ENCODE data around the gene SERGEF. TPM values are rescaled to one million over a fixed set of nuclear protein-coding genes. Genes with fewer than 3 reads are reported as not detected.
A peak's percentile ranks its signal among the peaks of the same experiment; 100 is the strongest.

SERGEF gene
- total and polyA plus RNA-seq, 12 donors, result 14.8 to 105 (median 19.9) TPM

- ATAC-seq, result no peak
- WGBS, 2 donors, result 17 to 18% methylated on average over 11 of the region's 11 CpGs
- H3K9me3 ChIP-seq, result peaks cover 0 to 5% (median 0%) of the 10 kb centered on the region in 11 donors
- no peak for TF ChIP-seq CTCF (IDR thresholded peaks at IDR 0.05)
- peaks cover 0 to 19% (median 11%) of the 10 kb centered on the region in 9 donors for H3K4me1 ChIP-seq
- intact Hi-C loops (cut with DNase I), result loop anchor here in 4 of 10 donors (2.0 to 10.0 kb wide), 3 partner anchors 91 to 93 kb away; partner anchors contain the start of gene SAAL1 (in 4 of the 4)
- H3K36me3 ChIP-seq, result no peaks in the 10 kb centered on the region
- no peak for DNase-seq
- no peaks in the 10 kb centered on the region for H3K27me3 ChIP-seq
- peak overlapping the region in 9 of 10 donors; percentile 63 to 93 (median 81) for H3K27ac ChIP-seq
- peak overlapping the region; percentile 58 to 96 (median 77) for H3K4me3 ChIP-seq
These were observed 1.1 kb upstream of the SERGEF start for GRCh38 chr11:18013790-18014507.

GRCh38 chr11:18012122-18012905, 533 bp downstream of the SERGEF start:
- no peak for TF ChIP-seq CTCF (IDR thresholded peaks at IDR 0.05)
- WGBS, 2 donors, result 7 to 11% methylated on average over 42 to 46 of the region's 46 CpGs
- Histone ChIP-seq H3K36me3 (peaks cover 0 to 1% (median 0%) of the 10 kb centered on the region in 9 donors), H3K4me1 (peaks cover 0 to 19% (median 11%) of the 10 kb centered on the region in 9 donors), H3K27ac (peak overlapping the region; percentile 3 to 93 (median 79)), H3K27me3 (no peaks in the 10 kb centered on the region), H3K4me3 (peak overlapping the region; percentile 58 to 96 (median 77)), H3K9me3 (peaks cover 0 to 5% (median 0%) of the 10 kb centered on the region in 11 donors)
- DNase-seq (peak; percentile 9 to 16), ATAC-seq (peak; percentile 2 to 51 (median 14))
- intact Hi-C loops (cut with DNase I), result loop anchor here in 4 of 10 donors (2.0 to 10.0 kb wide), 3 partner anchors 92 to 95 kb away; partner anchors contain the start of gene SAAL1 (in 4 of the 4)

GRCh38 chr11:18011633-18012032, 1.2 kb downstream of the SERGEF start:
- WGBS, 2 donors, result 88 to 89% methylated on average over 8 of the region's 8 CpGs

More at GRCh38 chr11:18011633-18012032, 1.2 kb downstream of the SERGEF start:
- DNase-seq (no peak), ATAC-seq (no peak)
- peak overlapping the region in 2 of 10 donors; percentile 82 to 85 for H3K27ac ChIP-seq
- peaks cover 0 to 19% (median 11%) of the 10 kb centered on the region in 9 donors for H3K4me1 ChIP-seq
- H3K36me3 ChIP-seq, result peaks cover 0 to 8% (median 0%) of the 10 kb centered on the region in 9 donors
- no peak for TF ChIP-seq CTCF (IDR thresholded peaks at IDR 0.05)
- H3K27me3 ChIP-seq, result no peaks in the 10 kb centered on the region
- intact Hi-C loops (cut with DNase I), result loop anchor here in 4 of 10 donors (2.0 to 10.0 kb wide), 3 partner anchors 93 to 96 kb away; partner anchors contain the start of gene SAAL1 (in 4 of the 4)
- peak overlapping the region in 2 of 10 donors; percentile 68 to 82 for H3K4me3 ChIP-seq
- peaks cover 0 to 5% (median 0%) of the 10 kb centered on the region in 11 donors for H3K9me3 ChIP-seq

Measured in heart right ventricle (tissue), 16 donors.